Stomach (tissue), 9 donors: Measurements from ENCODE around the gene TSEN54. TPM values are rescaled to one million over a fixed set of nuclear protein-coding genes. Genes with fewer than 3 reads are reported as not detected.

Source experiments
- DNase-seq, 2 donors: peaks; one replicate each; pipeline versions ENCODE4 v3.0.0 to v3.0.0-alpha.2; 2013 to 2019
- H3K27ac ChIP-seq, 5 donors: fragments of 200-600 bp in 4 of 5; sonication (generic) in 4 of 5; one replicate each; pipeline ENCODE4 v1.5.1; 2013 to 2019; ENCODE audit warnings: mild to moderate bottlenecking in 1 of 5, moderate library complexity in 1 of 5
- H3K27me3 ChIP-seq, 3 donors: fragments of 200-600 bp; sonication (generic); one replicate each; pipeline ENCODE4 v1.5.1; 2017 to 2019; ENCODE audit warnings: mixed run types in 1 of 3
- H3K36me3 ChIP-seq, 4 donors: fragments of 200-600 bp; sonication (generic); 1 replicate in 3 of 4; 2 replicates in 1 of 4; pipeline ENCODE4 v1.5.1; 2016 to 2019
- H3K4me1 ChIP-seq, 4 donors: fragments of 200-600 bp; sonication (generic); one replicate each; pipeline ENCODE4 v1.5.1; 2016 to 2019
- H3K4me3 ChIP-seq, 4 donors: fragments of 200-600 bp; sonication (generic) in 3 of 4; one replicate each; pipeline ENCODE4 v1.5.1; 2016 to 2019; ENCODE audit warnings: mild to moderate bottlenecking in 1 of 4
- H3K9me3 ChIP-seq, 4 donors: fragments of 200-600 bp; sonication (generic); one replicate each; pipeline ENCODE4 v1.5.1; 2016 to 2019
- EP300 ChIP-seq: sonication (generic); formaldehyde crosslinking; IDR thresholded peaks from one replicate; pipeline ENCODE4 v1.6.1; 2017; ENCODE audit warnings: antibody characterized with exemption
- POLR2A ChIP-seq, 4 donors: fragments of 450-650 bp; IDR thresholded peaks; one replicate each; pipeline ENCODE4 v1.6.1; 2016; ENCODE audit warnings: antibody characterized with exemption in 4 of 4, control low read depth in 2 of 4, mild to moderate bottlenecking in 1 of 4, moderate library complexity in 1 of 4
- POLR2AphosphoS5 ChIP-seq, 3 donors: sonication (generic); formaldehyde crosslinking; IDR thresholded peaks; one replicate each; pipeline ENCODE4 v1.6.1; 2016; ENCODE audit warnings: antibody characterized with exemption in 3 of 3
- WGBS, 5 donors: extraction: QIAGEN DNeasy Blood & Tissue Kit in 3 of 5; methylation state at CpG; one replicate each; pipeline versions ENCODE4 v1.1.5 to v1.1.7; 2013 to 2018; 5-methylcytosine and 5-hydroxymethylcytosine counted together
- intact Hi-C: fragments of 100-400 bp; cut with DNase I; formaldehyde crosslinking; loops from one replicate; pipeline ENCODE4 v1.15.1; 2023; ENCODE audit warnings: low total_unique reads
- polyA plus RNA-seq, 3 donors: library from polyadenylated mRNA; stranded (reverse); fragments of 200-250 nt; gene quantifications; one replicate each; pipeline ENCODE4 v1.2.3, GENCODE V29; 2013
- total RNA-seq, 5 donors: library from RNA; depleted of rRNA; stranded (reverse); fragments of >200 nt; gene quantifications; one replicate each; pipeline versions ENCODE4 v1.1.0 to v1.2.3, GENCODE V29; 2014 to 2016
- TF ChIP-seq, protein P1 (sequence below), 7 experiments: fragments of 450-650 bp in 4 of 7; fragments of 200-600 bp in 3 of 7; sonication (generic) in 3 of 7; IDR thresholded peaks; one replicate each; pipeline ENCODE4 v1.5.1; 2016 to 2019; ENCODE audit warnings: antibody characterized with exemption in 7 of 7, control low read depth in 2 of 7, mild to moderate bottlenecking in 1 of 7
- donor health status: healthy with polysubstance abuse.
- donor health status: Bipolar disorder and iron deficiency.
- donor health status: healthy.

Gene TSEN54
- total and polyA plus RNA-seq, 8 donors: 13.2 to 219 (median 42.1) TPM

DNA sequence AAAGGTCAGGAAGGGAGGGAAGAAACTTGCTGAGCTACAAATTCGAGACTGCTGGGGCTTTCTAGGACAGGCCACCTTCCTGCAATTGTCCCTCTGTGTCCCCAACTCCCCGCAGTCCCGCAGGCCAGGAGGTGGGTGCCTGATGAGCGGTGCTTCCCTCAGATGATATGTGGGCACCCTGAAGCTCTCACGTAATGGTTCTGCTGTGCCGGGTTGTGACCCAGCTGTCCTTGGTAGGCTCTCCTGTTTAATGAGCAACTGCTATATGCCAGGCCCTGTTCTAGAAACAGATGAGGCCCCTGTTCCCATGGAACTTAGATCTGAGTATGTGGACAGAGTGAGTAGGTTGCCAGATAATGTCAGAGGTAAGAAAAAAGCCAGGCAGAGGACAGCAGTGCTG is 49.3 kb downstream of the TSEN54 start:
- Histone ChIP-seq H3K4me1 (peaks cover 0 to 12% (median under 1%) of the 10 kb centered on the region in 4 donors), H3K4me3 (no peak overlapping the region), H3K36me3 (peaks cover 50 to 91% (median 87%) of the 10 kb centered on the region in 4 donors), H3K27me3 (no peaks in the 10 kb centered on the region), H3K27ac (peak overlapping the region in 1 of 5 donors; percentile 7), H3K9me3 (no peaks in the 10 kb centered on the region)
- no peak for DNase-seq
- TF ChIP-seq, protein P1, sequence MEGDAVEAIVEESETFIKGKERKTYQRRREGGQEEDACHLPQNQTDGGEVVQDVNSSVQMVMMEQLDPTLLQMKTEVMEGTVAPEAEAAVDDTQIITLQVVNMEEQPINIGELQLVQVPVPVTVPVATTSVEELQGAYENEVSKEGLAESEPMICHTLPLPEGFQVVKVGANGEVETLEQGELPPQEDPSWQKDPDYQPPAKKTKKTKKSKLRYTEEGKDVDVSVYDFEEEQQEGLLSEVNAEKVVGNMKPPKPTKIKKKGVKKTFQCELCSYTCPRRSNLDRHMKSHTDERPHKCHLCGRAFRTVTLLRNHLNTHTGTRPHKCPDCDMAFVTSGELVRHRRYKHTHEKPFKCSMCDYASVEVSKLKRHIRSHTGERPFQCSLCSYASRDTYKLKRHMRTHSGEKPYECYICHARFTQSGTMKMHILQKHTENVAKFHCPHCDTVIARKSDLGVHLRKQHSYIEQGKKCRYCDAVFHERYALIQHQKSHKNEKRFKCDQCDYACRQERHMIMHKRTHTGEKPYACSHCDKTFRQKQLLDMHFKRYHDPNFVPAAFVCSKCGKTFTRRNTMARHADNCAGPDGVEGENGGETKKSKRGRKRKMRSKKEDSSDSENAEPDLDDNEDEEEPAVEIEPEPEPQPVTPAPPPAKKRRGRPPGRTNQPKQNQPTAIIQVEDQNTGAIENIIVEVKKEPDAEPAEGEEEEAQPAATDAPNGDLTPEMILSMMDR (IDR thresholded peaks at IDR 0.05): no peak
- TF ChIP-seq EP300 (no peak), POLR2A (IDR thresholded peaks at IDR 0.05) (no peak), POLR2AphosphoS5 (IDR thresholded peaks at IDR 0.05) (no peak)
- intact Hi-C loops: no loop called here
- 84 to 91% (median 87%) methylated on average over 6 of the region's 6 CpGs for WGBS, 5 donors

DNA sequence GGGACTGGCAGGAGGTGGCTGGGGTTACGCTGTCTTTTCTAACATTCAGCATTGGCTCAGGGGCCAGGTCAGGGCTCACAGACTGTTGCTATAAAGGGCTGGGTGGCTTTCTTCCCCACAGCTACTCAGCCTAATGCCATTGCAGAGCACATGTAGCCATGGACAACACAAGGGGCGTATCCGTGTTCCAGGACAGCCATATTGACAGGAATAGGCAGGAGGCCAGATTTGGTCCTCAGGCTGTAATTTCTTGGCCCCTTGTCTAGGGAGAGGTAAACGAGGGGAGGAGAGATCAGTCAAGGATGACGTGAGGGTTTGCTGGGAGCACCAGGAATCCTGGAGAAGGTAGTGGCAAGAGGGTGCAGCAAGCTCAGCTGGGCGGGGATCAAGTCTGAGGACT is 50.1 kb downstream of the TSEN54 start:
- Histone ChIP-seq H3K4me1 (peaks cover 0 to 11% (median 9%) of the 10 kb centered on the region in 4 donors), H3K27ac (no peak overlapping the region), H3K36me3 (peaks cover 50 to 97% (median 95%) of the 10 kb centered on the region in 4 donors), H3K27me3 (no peaks in the 10 kb centered on the region), H3K9me3 (no peaks in the 10 kb centered on the region), H3K4me3 (no peak overlapping the region)
- no peak for DNase-seq
- no peak for TF ChIP-seq POLR2AphosphoS5 (IDR thresholded peaks at IDR 0.05)
- intact Hi-C loops: no loop called here
- 62 to 79% (median 72%) methylated on average over 6 of the region's 6 CpGs for WGBS, 5 donors

DNA sequence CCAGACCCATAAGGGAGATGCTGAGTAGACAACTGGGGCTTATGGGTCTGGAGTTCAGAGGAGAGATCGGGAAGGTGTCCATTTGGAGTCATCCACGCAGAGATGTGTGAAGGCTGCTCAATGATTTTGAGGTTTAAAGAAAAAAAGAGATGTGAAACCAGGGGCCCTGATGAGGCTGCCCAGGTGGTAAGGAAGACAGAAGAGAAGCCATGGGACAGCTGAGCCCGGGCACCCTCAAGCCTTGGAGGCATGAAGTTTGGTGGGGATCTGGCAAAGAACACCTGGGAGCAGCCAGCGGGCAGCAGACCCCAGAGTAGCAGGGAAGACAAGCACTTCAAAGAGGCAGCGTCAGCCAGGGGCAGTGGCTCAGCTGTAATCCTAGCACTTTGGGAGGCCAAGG is 50.5 kb downstream of the TSEN54 start:
- Histone ChIP-seq H3K9me3 (no peaks in the 10 kb centered on the region), H3K27me3 (no peaks in the 10 kb centered on the region), H3K36me3 (peaks cover 53 to 100% (median 99%) of the 10 kb centered on the region in 4 donors), H3K4me3 (no peak overlapping the region), H3K4me1 (peaks cover 0 to 12% (median 8%) of the 10 kb centered on the region in 4 donors), H3K27ac (no peak overlapping the region)
- WGBS, 5 donors: 86 to 93% (median 92%) methylated on average over 5 of the region's 5 CpGs
- intact Hi-C loops: no loop called here
- TF ChIP-seq EP300: no peak
- TF ChIP-seq POLR2AphosphoS5 (IDR thresholded peaks at IDR 0.05): no peak
- no peak for TF ChIP-seq POLR2A (IDR thresholded peaks at IDR 0.05)
- TF ChIP-seq, protein P1 (IDR thresholded peaks at IDR 0.05): no peak
- DNase-seq: no peak

DNA sequence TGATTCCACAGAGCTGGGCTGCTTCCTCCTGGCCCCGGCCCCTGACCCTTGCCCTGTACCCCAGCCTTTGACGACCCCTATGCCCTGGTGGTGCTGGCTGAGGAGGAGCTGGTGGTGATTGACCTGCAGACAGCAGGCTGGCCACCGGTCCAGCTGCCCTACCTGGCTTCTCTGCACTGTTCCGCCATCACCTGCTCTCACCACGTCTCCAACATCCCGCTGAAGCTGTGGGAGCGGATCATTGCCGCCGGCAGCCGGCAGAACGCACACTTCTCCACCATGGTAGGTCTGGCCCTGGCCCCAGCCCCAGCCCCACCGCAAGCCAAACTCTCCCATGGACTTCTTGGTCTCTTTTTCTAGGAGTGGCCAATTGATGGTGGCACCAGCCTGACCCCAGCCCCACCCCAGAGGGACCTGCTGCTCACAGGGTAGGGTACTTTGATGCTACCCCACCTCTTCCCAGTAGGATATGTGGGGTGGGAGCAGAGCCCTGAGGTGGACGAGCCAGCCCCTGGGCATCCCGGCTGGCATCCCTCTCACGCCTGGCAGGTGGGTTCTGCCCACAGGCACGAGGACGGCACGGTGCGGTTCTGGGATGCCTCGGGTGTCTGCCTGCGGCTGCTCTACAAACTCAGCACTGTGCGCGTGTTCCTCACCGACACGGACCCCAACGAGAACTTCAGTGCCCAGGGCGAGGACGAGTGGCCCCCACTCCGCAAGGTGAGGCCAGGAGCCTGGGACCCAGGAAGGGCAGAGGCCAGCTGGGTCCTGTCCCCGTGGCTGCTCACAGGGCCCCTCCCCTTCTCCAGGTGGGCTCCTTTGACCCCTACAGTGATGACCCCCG is 52.3 kb downstream of the TSEN54 start:
- intact Hi-C loops: no loop called here
- no peak for DNase-seq
- no peaks in the 10 kb centered on the region for H3K27me3 ChIP-seq
- TF ChIP-seq POLR2AphosphoS5 (IDR thresholded peaks at IDR 0.05) (no peak), EP300 (no peak), POLR2A (IDR thresholded peaks at IDR 0.05) (no peak)
- TF ChIP-seq, protein P1 (IDR thresholded peaks at IDR 0.05): no peak
- peaks cover 50 to 99% (median 98%) of the 10 kb centered on the region in 4 donors for H3K36me3 ChIP-seq
- WGBS, 5 donors: 90 to 97% (median 93%) methylated on average over 20 to 31 of the region's 31 CpGs
- peaks cover 0 to 12% (median 4%) of the 10 kb centered on the region in 4 donors for H3K4me1 ChIP-seq
- H3K9me3 ChIP-seq: no peaks in the 10 kb centered on the region
- H3K27ac ChIP-seq: no peak overlapping the region
- H3K4me3 ChIP-seq: no peak overlapping the region
